NCI-H2227 (cell line): ENCODE data around the gene SULF2.

ENCODE experiments used
- DNase-seq: peaks from one replicate; lab custom pipeline; 2025; ENCODE audit not compliant: unreplicated experiment; lab: John Stamatoyannopoulos, UW

Gene SULF2

GRCh38 chr20:47765271-47765670 lies 20.0 kb downstream of the SULF2 start:
- no peak for DNase-seq

- DNase-seq: no peak
Measured at GRCh38 chr20:47764154-47764733, 21.0 kb downstream of the SULF2 start.

- DNase-seq: no peak
Measured at GRCh38 chr20:47762699-47763268, 22.5 kb downstream of the SULF2 start.

- no peak for DNase-seq
Measured at GRCh38 chr20:47761482-47762047, 23.7 kb downstream of the SULF2 start.

- DNase-seq: no peak
Measured at GRCh38 chr20:47760686-47761481, 24.4 kb downstream of the SULF2 start.

GRCh38 chr20:47758517-47759450 lies 26.5 kb downstream of the SULF2 start:
- DNase-seq: no peak

- DNase-seq: no peak
Measured at GRCh38 chr20:47757145-47758035, 27.9 kb downstream of the SULF2 start.

GRCh38 chr20:47754946-47755652 lies 30.2 kb downstream of the SULF2 start:
- no peak for DNase-seq

- DNase-seq: no peak
Measured at GRCh38 chr20:47754388-47754715, 30.9 kb downstream of the SULF2 start.

GRCh38 chr20:47753576-47754387 lies 31.5 kb downstream of the SULF2 start:
- DNase-seq: no peak

GRCh38 chr20:47751449-47751848 lies 33.8 kb downstream of the SULF2 start:
- no peak for DNase-seq

- DNase-seq: no peak
Measured at GRCh38 chr20:47749339-47749738, 35.9 kb downstream of the SULF2 start.

- DNase-seq: no peak
Measured at GRCh38 chr20:47748823-47749222, 36.5 kb downstream of the SULF2 start.

GRCh38 chr20:47748069-47748468 lies 37.2 kb downstream of the SULF2 start:
- no peak for DNase-seq

GRCh38 chr20:47747669-47748031 lies 37.6 kb downstream of the SULF2 start:
- DNase-seq: no peak

- DNase-seq: no peak
Measured at GRCh38 chr20:47744803-47745202, 40.5 kb downstream of the SULF2 start.

GRCh38 chr20:47743671-47744070 lies 41.6 kb downstream of the SULF2 start:
- DNase-seq: no peak

GRCh38 chr20:47741669-47742608 lies 43.3 kb downstream of the SULF2 start:
- DNase-seq: no peak
